DND-41 (cell line): Measurements from ENCODE around the gene CDC42EP2.

Source experiments
- ATAC-seq: fragments of 200-7000 bp; cut with Tn5 transposase; 3 replicates; pipeline ENCODE4 v1.9.1; 2021; ENCODE audit warnings: low read depth; ENCODE audit not compliant: insufficient read depth
- DNase-seq: peaks from one replicate; pipeline ENCODE4 v3.0.0-alpha.2; 2020
- H2AFZ ChIP-seq: 2 replicates; pipeline ENCODE4 v1.6.0; 2012; ENCODE audit warnings: low read depth, low read length
- H3K27ac ChIP-seq: 2 replicates; pipeline ENCODE4 v1.5.1; 2012; ENCODE audit warnings: low read length, inconsistent platforms
- H3K27me3 ChIP-seq: fragments of 200-600 bp; sonication (generic); 2 replicates; pipeline ENCODE4 v1.6.0; 2012; ENCODE audit warnings: low read length, mild to moderate bottlenecking, inconsistent platforms; ENCODE audit not compliant: insufficient read depth, poor library complexity
- H3K36me3 ChIP-seq: 2 replicates; pipeline ENCODE4 v1.5.1; 2012; ENCODE audit warnings: low read length, inconsistent platforms; ENCODE audit not compliant: insufficient read depth
- H3K4me1 ChIP-seq: 2 replicates; pipeline ENCODE4 v1.5.1; 2012; ENCODE audit warnings: mild to moderate bottlenecking, low read length; ENCODE audit not compliant: insufficient read depth
- H3K4me2 ChIP-seq: 2 replicates; pipeline ENCODE4 v1.6.0; 2012; ENCODE audit warnings: mild to moderate bottlenecking, moderate library complexity, low read length, inconsistent platforms; ENCODE audit not compliant: insufficient read depth
- H3K4me3 ChIP-seq, 2 experiments: fragments of 200-600 bp in 1 of 2; shearing (Covaris generic) in 1 of 2; 2 replicates each; pipeline ENCODE4 v1.5.1; 2012 to 2016; ENCODE audit warnings: inconsistent platforms in 2 of 2, low read length in 2 of 2, mild to moderate bottlenecking in 2 of 2, low read depth in 1 of 2, moderate library complexity in 1 of 2
- H3K79me2 ChIP-seq: 2 replicates; pipeline ENCODE4 v1.6.0; 2012; ENCODE audit warnings: low read length, inconsistent platforms; ENCODE audit not compliant: insufficient read depth
- H3K9ac ChIP-seq: 2 replicates; pipeline ENCODE4 v1.6.0; 2012; ENCODE audit warnings: low read depth, mild to moderate bottlenecking, inconsistent platforms, low read length, moderate library complexity
- H3K9me3 ChIP-seq: 2 replicates; pipeline ENCODE4 v1.5.1; 2012; ENCODE audit warnings: low read length, moderate library complexity, mild to moderate bottlenecking, inconsistent platforms; ENCODE audit not compliant: insufficient read depth, severe bottlenecking
- H4K20me1 ChIP-seq: 2 replicates; pipeline ENCODE4 v1.6.0; 2012; ENCODE audit warnings: low read length; ENCODE audit not compliant: insufficient read depth
- CTCF ChIP-seq: IDR thresholded peaks from 2 replicates; pipeline ENCODE4 v1.5.1; 2012; ENCODE audit warnings: borderline replicate concordance, low read length, moderate library complexity, mild to moderate bottlenecking; ENCODE audit not compliant: poor library complexity, severe bottlenecking; ENCODE audit errors: extremely low read depth
- EZH2 ChIP-seq: IDR thresholded peaks from 3 replicates; pipeline ENCODE4 v1.6.1; 2012; ENCODE audit warnings: borderline replicate concordance, low read depth, mild to moderate bottlenecking, moderate library complexity, low read length, inconsistent platforms; ENCODE audit not compliant: severe bottlenecking

CDC42EP2 gene

GRCh38 chr11:65315204-65315865 is 669 bp downstream of the CDC42EP2 start:
- peak overlapping the region; percentile 71 to 97 for H3K4me3 ChIP-seq
- H3K4me1 ChIP-seq: peaks cover 22% of the 10 kb centered on the region
- no peaks in the 10 kb centered on the region for H3K9me3 ChIP-seq
- peak overlapping the region; percentile 100 for H3K4me2 ChIP-seq
- H2AFZ ChIP-seq: peak overlapping the region; percentile 93
- peak; percentile 78 for ATAC-seq
- H3K36me3 ChIP-seq: no peaks in the 10 kb centered on the region
- H4K20me1 ChIP-seq: peaks cover 2% of the 10 kb centered on the region; the same call in 1 of the 2 replicates
- H3K9ac ChIP-seq: peak overlapping the region; percentile 61
- 0 out of 2 replicates have a peak overlapping the region, but pooled peaks have one; percentile 8 for H3K27ac ChIP-seq
- H3K27me3 ChIP-seq: no peaks in the 10 kb centered on the region
- H3K79me2 ChIP-seq: no peaks in the 10 kb centered on the region
- TF ChIP-seq CTCF (peak; percentile 96), EZH2 (no peak)
- peak; percentile 86 for DNase-seq

- Histone ChIP-seq H3K36me3 (no peaks in the 10 kb centered on the region), H3K4me1 (peaks cover 22% of the 10 kb centered on the region), H3K9ac (peak overlapping the region; percentile 61), H3K79me2 (no peaks in the 10 kb centered on the region), H4K20me1 (peaks cover 2% of the 10 kb centered on the region; the same call in 1 of the 2 replicates), H3K9me3 (no peaks in the 10 kb centered on the region), H2AFZ (peak overlapping the region; percentile 93), H3K4me3 (peak overlapping the region in 1 of 2 experiments; percentile 97; a peak in 2 of 4 replicates), H3K4me2 (peak overlapping the region; percentile 100), H3K27ac (no peak overlapping the region), H3K27me3 (no peaks in the 10 kb centered on the region)
- no peak for ATAC-seq
- no peak for DNase-seq
- no peak for TF ChIP-seq EZH2
- TF ChIP-seq CTCF: no peak
Observed at GRCh38 chr11:65315866-65316226, 1.2 kb downstream of the CDC42EP2 start.

- ATAC-seq: no peak
- Histone ChIP-seq H3K79me2 (no peaks in the 10 kb centered on the region), H3K27me3 (no peaks in the 10 kb centered on the region), H3K27ac (no peak overlapping the region), H3K4me2 (peak overlapping the region; percentile 100), H2AFZ (no peak overlapping the region), H3K4me3 (0 out of 4 replicates have a peak overlapping the region, but pooled peaks of 1 of the 2 experiments have one; percentile 97), H3K9ac (no peak overlapping the region), H3K9me3 (no peaks in the 10 kb centered on the region), H4K20me1 (peaks cover under 1% of the 10 kb centered on the region; the same call in 1 of the 2 replicates), H3K4me1 (peaks cover 22% of the 10 kb centered on the region), H3K36me3 (no peaks in the 10 kb centered on the region)
- DNase-seq: no peak
- TF ChIP-seq EZH2: no peak
- no peak for TF ChIP-seq CTCF
Observed at GRCh38 chr11:65316227-65317024, 1.8 kb downstream of the CDC42EP2 start.
